Stimulated activated CD4-positive, alpha-beta T cell treated with anti-CD3 and anti-CD28 coated beads, TNF-alpha, amount 100 ng/mL, for 24 hours (primary cell): Measurements from ENCODE around the gene DNAJB4.
"Not testable (repeated sequence)": the region's sequence is repeated elsewhere in the genome, so short reads cannot be mapped to it uniquely, and the experiment has no call there.

ENCODE experiments used
- DNase-seq, 3 experiments: peaks; one replicate each; pipeline ENCODE4 v3.0.0-alpha.2; 2020; ENCODE audit warnings: low read depth in 3 of 3

The DNAJB4 gene

GRCh38 chr1:78004719-78005447 is at the start of gene DNAJB4:
Gene DNAJB4 (plus strand): TSS chr1:78004939. CDS start chr1:78005111, 172 bp downstream.
- DNase-seq = peak; percentile 20 to 52 (median 21)

- no peak for DNase-seq
Observed at GRCh38 chr1:77955709-77956108, 49.0 kb upstream of the DNAJB4 start.

DNA sequence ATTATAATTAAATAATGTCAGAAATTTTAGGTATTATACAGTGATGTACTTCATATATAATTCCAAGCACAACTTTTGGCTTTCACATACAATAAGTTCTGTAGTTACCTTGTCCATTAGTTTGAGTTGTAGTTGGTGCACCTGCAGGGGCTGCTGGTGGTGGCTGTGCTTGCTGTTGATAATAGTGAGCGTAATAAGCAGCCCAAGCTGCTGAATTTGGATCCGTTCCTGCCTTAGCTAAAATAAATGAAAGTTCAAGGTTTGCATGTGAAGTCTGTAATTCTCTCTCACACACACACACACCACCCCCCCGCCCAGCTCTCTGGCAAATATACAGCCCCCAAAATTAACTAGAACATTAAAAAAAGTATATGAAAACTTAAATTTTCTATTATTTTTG is 48.3 kb upstream of the DNAJB4 start:
- no peak for DNase-seq

GRCh38 chr1:77958391-77958790 is 46.3 kb upstream of the DNAJB4 start:
- DNase-seq = no peak

DNA sequence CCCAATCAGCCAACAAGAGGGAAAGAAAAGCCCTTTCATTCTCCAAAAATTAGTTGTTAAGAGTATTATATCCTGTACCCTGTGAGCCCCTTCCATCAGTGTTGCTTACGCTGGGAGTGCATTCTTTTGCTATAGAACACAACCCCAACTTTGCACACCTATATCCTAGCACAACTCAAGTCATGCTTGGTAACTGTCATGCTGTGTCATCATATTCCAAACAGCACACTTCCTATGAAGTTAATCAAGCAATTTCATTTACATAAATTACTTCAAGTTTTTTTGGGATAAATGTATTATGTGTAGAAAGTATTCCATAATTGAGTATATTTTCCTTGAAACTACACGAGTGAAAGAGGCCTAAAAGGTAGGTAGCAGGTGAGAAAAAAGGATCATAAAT is 45.9 kb upstream of the DNAJB4 start:
- DNase-seq = no peak

DNA sequence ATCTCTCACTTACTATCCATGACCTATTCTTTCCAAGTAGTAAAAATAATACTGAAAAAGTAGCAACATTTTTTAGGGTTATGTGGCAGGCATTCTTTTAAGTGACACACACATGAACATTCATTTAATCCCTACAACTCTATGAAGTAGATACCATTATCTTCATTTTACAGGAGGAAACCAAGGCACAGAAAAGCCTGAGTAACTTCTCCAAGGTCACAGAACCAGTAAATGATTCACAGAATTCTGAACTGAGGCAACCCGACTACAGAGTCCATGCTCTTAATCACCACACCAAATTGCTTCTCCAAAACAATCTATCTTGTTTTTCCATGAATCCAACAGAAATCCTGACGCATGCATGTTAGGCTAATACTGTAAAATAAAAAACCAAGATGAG is 43.3 kb upstream of the DNAJB4 start:
- no peak for DNase-seq

GRCh38 chr1:77966291-77966690 is 38.4 kb upstream of the DNAJB4 start:
- DNase-seq = no peak

DNA sequence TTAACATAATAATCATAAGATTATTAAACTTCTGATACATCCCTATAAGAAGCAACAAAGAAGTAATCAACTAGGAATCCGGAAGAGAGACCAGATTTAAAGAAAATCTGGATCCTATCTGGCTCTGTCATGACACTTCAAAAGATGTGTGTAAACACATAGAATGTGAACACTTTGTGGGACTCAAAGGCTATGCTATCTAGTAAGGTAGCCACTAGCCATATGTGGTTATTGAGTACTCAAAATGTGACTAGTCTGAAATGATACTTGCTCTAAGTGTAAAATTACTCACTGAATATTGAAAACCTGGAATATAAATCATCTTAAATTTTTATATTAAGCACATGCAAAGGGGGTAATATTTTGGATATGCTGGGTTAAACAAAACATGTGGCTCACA is 34.5 kb upstream of the DNAJB4 start:
- DNase-seq = no peak

GRCh38 chr1:77972080-77972479 is 32.7 kb upstream of the DNAJB4 start:
- DNase-seq = no peak

DNA sequence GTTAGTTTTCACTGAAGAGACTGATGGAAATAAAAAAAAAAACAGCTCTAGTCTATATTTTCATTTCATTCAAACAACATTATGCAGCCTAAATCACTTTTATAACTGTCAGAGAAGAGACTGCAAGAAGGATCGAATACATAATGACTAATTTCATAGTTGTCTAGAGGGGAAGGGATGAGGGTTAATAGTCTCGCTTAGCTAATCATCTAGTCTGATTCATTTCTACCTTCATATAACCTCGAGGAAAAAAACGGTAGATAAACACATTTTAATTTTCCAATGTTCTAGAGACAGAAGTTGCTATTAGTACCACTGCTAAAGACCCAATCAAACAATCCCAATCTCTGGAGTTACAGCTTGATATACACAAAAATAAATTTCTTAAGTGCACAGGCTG is 29.4 kb upstream of the DNAJB4 start:
- DNase-seq = no peak

GRCh38 chr1:77975907-77976306 is 28.8 kb upstream of the DNAJB4 start:
- DNase-seq = no peak

DNA sequence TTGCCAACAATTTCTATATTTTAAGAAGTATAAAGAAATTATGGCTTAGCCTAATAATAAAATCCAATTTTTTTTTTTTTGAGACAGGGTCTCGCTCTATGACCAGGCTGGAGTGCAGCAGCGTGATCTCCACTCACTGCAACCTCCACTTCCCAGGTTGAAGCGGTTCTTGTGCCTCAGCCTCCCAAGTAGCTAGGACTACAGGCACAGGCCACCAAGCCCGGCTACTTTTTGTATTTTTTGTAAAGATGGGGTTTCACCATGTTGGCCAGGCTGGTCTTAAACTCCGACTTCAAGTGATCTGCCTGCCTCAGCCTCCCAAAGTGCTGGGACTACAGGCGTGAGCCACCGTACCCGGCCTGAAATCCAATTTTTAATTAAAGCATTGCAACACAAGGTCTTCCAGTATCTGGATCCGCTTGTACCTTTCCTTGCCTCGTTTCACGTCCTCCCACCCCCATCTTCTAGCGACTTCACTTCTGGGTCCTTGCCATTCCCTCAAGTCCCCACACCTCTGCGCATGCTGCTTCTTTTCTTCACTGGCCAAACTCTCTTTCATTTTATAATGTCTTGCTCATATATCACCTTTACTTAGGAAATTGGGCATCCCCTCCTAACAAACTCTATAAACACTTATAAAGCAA is 28.2 kb upstream of the DNAJB4 start:
- no peak for DNase-seq

DNA sequence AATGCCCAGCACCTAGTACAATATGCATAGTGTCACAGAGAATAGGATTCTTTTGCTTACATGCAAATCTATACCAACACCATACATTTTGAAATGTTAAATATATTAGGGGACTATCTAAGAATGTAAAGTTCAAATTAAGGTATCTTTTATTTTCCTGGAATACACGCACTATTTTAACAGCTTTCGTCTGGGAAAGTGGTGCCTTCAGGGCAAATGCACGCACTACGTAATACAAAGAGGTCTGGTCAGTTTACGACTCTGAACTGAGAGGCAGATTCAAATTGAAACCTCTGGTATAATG is 26.8 kb upstream of the DNAJB4 start:
- no peak for DNase-seq

GRCh38 chr1:77978293-77978968 is 26.3 kb upstream of the DNAJB4 start:
- peak; percentile 46 to 72 (median 62) for DNase-seq

GRCh38 chr1:77978969-77979876 is 25.5 kb upstream of the DNAJB4 start, which contains the start of gene FUBP1:
Gene FUBP1 (minus strand): TSS chr1:77979072. CDS start chr1:77979004, 68 bp downstream.
- peak; percentile 87 to 95 (median 91) for DNase-seq

- not testable (repeated sequence) for DNase-seq
Observed at GRCh38 chr1:77983352-77983996, 21.3 kb upstream of the DNAJB4 start.

DNA sequence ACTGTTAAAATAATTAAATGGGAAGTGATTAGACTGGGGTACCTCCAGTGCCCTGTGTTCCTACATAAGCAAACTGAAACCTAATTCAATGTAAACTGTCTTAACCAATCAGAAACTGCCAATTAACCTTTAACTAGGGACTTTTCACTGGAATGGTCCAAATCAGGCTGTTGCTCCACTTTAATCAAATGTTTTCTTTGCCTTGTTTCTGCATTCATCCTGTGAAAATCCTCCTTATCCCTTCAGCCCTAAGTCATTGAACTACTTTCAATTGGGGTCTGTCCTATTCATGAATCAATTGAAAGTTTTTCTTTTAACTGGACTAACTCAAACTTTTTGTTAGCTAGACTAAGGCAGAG is 20.8 kb upstream of the DNAJB4 start:
- no peak for DNase-seq

DNA sequence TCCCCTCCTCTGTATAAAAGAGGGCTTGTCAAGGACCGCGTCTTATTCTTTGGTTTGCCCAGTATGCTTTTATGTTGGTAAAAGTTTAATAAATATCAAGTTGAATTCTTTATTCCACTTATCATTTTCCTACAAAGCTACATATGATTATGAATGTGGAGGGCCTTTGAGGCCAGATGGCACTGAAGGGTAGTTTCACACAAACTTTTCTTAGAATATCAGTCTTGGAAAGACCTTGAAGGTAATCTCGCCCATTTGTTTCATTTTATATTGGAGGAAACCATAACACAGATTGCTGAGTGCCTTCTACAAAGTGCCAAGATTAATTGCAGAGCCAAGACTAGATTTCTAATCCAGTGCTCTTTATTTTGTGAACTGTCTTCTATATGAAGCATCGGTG is 20.1 kb upstream of the DNAJB4 start:
- DNase-seq = no peak

- no peak for DNase-seq
Observed at GRCh38 chr1:77986810-77987209, 17.9 kb upstream of the DNAJB4 start.

DNA sequence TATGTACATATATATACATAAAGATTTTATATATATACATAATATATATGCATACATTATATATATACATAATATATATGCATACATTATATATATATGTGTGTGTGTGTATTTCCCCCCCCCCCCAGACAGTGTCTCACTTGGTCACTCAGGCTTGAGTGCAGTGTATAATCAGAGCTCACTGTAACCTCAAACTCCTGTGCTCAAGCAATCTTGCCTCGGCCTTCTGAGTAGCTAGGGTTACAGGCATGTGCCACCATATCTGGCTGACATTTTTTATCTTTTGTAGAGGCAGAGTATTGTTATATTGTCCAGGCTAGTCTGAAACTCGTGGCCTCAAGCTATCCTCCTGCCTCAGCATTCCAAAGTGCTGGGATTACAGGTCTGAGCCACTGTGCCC is 16.8 kb upstream of the DNAJB4 start:
- DNase-seq = no peak

DNA sequence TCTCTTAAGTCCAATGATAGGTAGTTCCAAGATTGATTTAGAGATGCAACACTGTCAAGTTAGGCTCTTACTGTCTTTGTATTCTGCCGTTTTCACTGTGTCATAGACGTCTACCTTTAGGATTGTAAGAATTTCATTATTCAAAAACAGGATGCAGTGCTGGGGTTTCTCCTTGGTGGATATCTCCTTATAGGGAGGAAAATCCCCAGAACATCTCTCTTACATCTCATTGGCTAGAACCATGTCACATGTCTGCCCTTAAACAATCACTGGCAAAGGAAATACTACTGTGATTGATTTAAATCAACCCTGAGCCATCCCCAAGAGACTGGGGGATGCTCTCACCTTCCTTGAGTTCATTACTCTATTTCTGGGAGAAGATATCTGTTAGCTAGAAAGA is 15.0 kb upstream of the DNAJB4 start:
- no peak for DNase-seq
